Upper lobe of left lung (tissue), 6 donors: ENCODE measurements around the gene CST8. TPM values are rescaled to one million over a fixed set of nuclear protein-coding genes. Genes with fewer than 3 reads are reported as not detected.

Experiments used
- ATAC-seq, 2 donors: fragments of 200-7000 bp; cut with Tn5 transposase; one replicate each; pipeline ENCODE4 v1.9.1; 2022; ENCODE audit warnings: mild to moderate bottlenecking in 2 of 2, moderate library complexity in 2 of 2; ENCODE audit not compliant: low FRiP score in 2 of 2
- DNase-seq, 2 donors: peaks; one replicate each; pipeline ENCODE4 v3.0.0-alpha.2; 2019 to 2020
- H3K27ac ChIP-seq, 4 donors: fragments of 200-600 bp; sonication (generic); one replicate each; pipeline ENCODE4 v1.5.1; 2016 to 2019
- H3K27me3 ChIP-seq, 4 donors: fragments of 200-600 bp; sonication (generic); one replicate each; pipeline ENCODE4 v1.5.1; 2017 to 2019
- H3K36me3 ChIP-seq, 4 donors: fragments of 200-600 bp; sonication (generic); one replicate each; pipeline ENCODE4 v1.5.1; 2016 to 2019
- H3K4me1 ChIP-seq, 4 donors: fragments of 200-600 bp; sonication (generic); one replicate each; pipeline ENCODE4 v1.5.1; 2018 to 2019
- H3K4me3 ChIP-seq, 4 donors: fragments of 200-600 bp; sonication (generic); one replicate each; pipeline ENCODE4 v1.5.1; 2017 to 2019; ENCODE audit warnings: mild to moderate bottlenecking in 2 of 4, moderate library complexity in 1 of 4
- H3K9me3 ChIP-seq, 4 donors: fragments of 200-600 bp; sonication (generic); one replicate each; pipeline ENCODE4 v1.5.1; 2018 to 2019
- CTCF ChIP-seq, 6 experiments: fragments of 450-650 bp in 4 of 6; fragments of 200-600 bp in 2 of 6; sonication (generic) in 2 of 6; IDR thresholded peaks; one replicate each; pipeline ENCODE4 v1.5.1; 2016 to 2019; ENCODE audit warnings: antibody characterized with exemption in 6 of 6
- EP300 ChIP-seq, 4 donors: sonication (generic); formaldehyde crosslinking; IDR thresholded peaks; one replicate each; pipeline ENCODE4 v1.5.1; 2017; ENCODE audit warnings: antibody characterized with exemption in 4 of 4, control low read depth in 2 of 4
- POLR2A ChIP-seq, 4 donors: fragments of 450-650 bp; IDR thresholded peaks; one replicate each; pipeline ENCODE4 v1.5.1; 2016 to 2017; ENCODE audit warnings: antibody characterized with exemption in 4 of 4, mild to moderate bottlenecking in 2 of 4
- POLR2AphosphoS5 ChIP-seq, 2 donors: sonication (generic); formaldehyde crosslinking; IDR thresholded peaks; one replicate each; pipeline ENCODE4 v1.5.1; 2017; ENCODE audit warnings: antibody characterized with exemption in 2 of 2
- WGBS, 2 donors: methylation state at CpG; one replicate each; pipeline ENCODE4 v1.1.5; 2017 to 2018; 5-methylcytosine and 5-hydroxymethylcytosine counted together
- total RNA-seq, 6 donors: library from RNA; depleted of rRNA in 4 of 6; stranded (reverse); fragments of >200 nt in 4 of 6; gene quantifications; one replicate each; pipeline versions ENCODE4 v1.1.0 to v1.2.1, GENCODE V29; 2016 to 2021
- donor health status: DM: no; HTN: no; CAD: no; lungs with moderate emphysema.
- donor health status: DM: no; HTN: yes; CAD: no; lungs with severe emphysema.

CST8 gene
- total RNA-seq, 6 donors from 2014 or later = not detected

GRCh38 chr20:23530937-23531567 is 40.1 kb downstream of the CST8 start:
- ATAC-seq (no peak), DNase-seq (no peak)
- no peak overlapping the region for H3K4me3 ChIP-seq
- H3K36me3 ChIP-seq = no peaks in the 10 kb centered on the region
- no peak overlapping the region for H3K27ac ChIP-seq
- H3K9me3 ChIP-seq = peaks cover 0 to 11% (median 3%) of the 10 kb centered on the region in 4 donors
- H3K27me3 ChIP-seq = no peaks in the 10 kb centered on the region
- no peaks in the 10 kb centered on the region for H3K4me1 ChIP-seq
- no peak for TF ChIP-seq CTCF (IDR thresholded peaks at IDR 0.05)
- no peak for TF ChIP-seq EP300 (IDR thresholded peaks at IDR 0.05)
- TF ChIP-seq POLR2AphosphoS5 (IDR thresholded peaks at IDR 0.05) = no peak
- no peak for TF ChIP-seq POLR2A (IDR thresholded peaks at IDR 0.05)
- WGBS, 2 donors = 57 to 68% methylated on average over 1 of the region's 1 CpG

GRCh38 chr20:23532533-23532932 is 41.6 kb downstream of the CST8 start:
- no peak for TF ChIP-seq POLR2A (IDR thresholded peaks at IDR 0.05)
- no peak for TF ChIP-seq POLR2AphosphoS5 (IDR thresholded peaks at IDR 0.05)
- no peak for TF ChIP-seq CTCF (IDR thresholded peaks at IDR 0.05)
- TF ChIP-seq EP300 (IDR thresholded peaks at IDR 0.05) = no peak
- Histone ChIP-seq H3K27ac (no peak overlapping the region), H3K36me3 (no peaks in the 10 kb centered on the region), H3K4me3 (no peak overlapping the region), H3K9me3 (peaks cover 0 to 11% (median 3%) of the 10 kb centered on the region in 4 donors), H3K27me3 (no peaks in the 10 kb centered on the region), H3K4me1 (no peaks in the 10 kb centered on the region)
- WGBS, 2 donors = 70 to 87% methylated on average over 1 of the region's 1 CpG
- no peak for DNase-seq
- ATAC-seq = no peak

- Histone ChIP-seq H3K27ac (no peak overlapping the region), H3K4me1 (no peaks in the 10 kb centered on the region), H3K36me3 (no peaks in the 10 kb centered on the region), H3K27me3 (no peaks in the 10 kb centered on the region), H3K4me3 (no peak overlapping the region), H3K9me3 (peaks cover 0 to 11% (median 3%) of the 10 kb centered on the region in 4 donors)
- no peak for TF ChIP-seq POLR2AphosphoS5 (IDR thresholded peaks at IDR 0.05)
- no peak for TF ChIP-seq CTCF (IDR thresholded peaks at IDR 0.05)
- TF ChIP-seq EP300 (IDR thresholded peaks at IDR 0.05) = no peak
- TF ChIP-seq POLR2A (IDR thresholded peaks at IDR 0.05) = no peak
- ATAC-seq (no peak), DNase-seq (no peak)
Measured at GRCh38 chr20:23533161-23533560, 42.2 kb downstream of the CST8 start.

GRCh38 chr20:23534801-23535593 is 44.1 kb downstream of the CST8 start:
- H3K4me3 ChIP-seq = no peak overlapping the region
- WGBS, 2 donors = 85% methylated on average over 9 to 19 of the region's 20 CpGs
- no peaks in the 10 kb centered on the region for H3K36me3 ChIP-seq
- H3K4me1 ChIP-seq = no peaks in the 10 kb centered on the region
- H3K27ac ChIP-seq = no peak overlapping the region
- ATAC-seq = no peak
- TF ChIP-seq POLR2AphosphoS5 (IDR thresholded peaks at IDR 0.05) = no peak
- TF ChIP-seq EP300 (IDR thresholded peaks at IDR 0.05) = no peak
- no peak for TF ChIP-seq POLR2A (IDR thresholded peaks at IDR 0.05)
- no peak for TF ChIP-seq CTCF (IDR thresholded peaks at IDR 0.05)
- H3K9me3 ChIP-seq = no peaks in the 10 kb centered on the region
- no peaks in the 10 kb centered on the region for H3K27me3 ChIP-seq
- DNase-seq = peak in 1 of 2 donors; percentile 47
